HepG2 (cell line): ENCODE measurements around the gene MBTPS1. TPM values are rescaled to one million over a fixed set of nuclear protein-coding genes. Genes with fewer than 3 reads are reported as not detected.

Experiments
- ATAC-seq: fragments of 200-7000 bp; cut with Tn5 transposase; 3 replicates; pipeline ENCODE4 v1.9.1; 2020; ENCODE audit warnings: mild to moderate bottlenecking, moderate library complexity
- BruUV-seq: library from RNA; stranded (reverse); fragments of 400-500 nt; replicated peaks from 2 replicates; lab custom pipeline; 2021; lab: Mats Ljungman, UMichigan
- CTCF ChIA-PET: fragments of 300-600 bp; formaldehyde crosslinking; extraction: SDS; loops from one replicate; lab custom pipeline; 2021; ENCODE audit warnings: low total read pairs, inconsistent platforms, low intra/inter-chr PET ratio; lab: Yijun Ruan, JAX
- POLR2A ChIA-PET: fragments of 350-600 bp; sonication (Branson Sonifier 250); formaldehyde crosslinking; loops from one replicate; lab custom pipeline; 2020; ENCODE audit warnings: antibody characterized with exemption, inconsistent platforms; lab: Yijun Ruan, JAX
- DNase-seq: peaks from one replicate; pipeline ENCODE4 v3.0.0-alpha.2; 2015; ENCODE audit warnings: low spot score
- FAIRE-seq: peaks from 3 replicates; lab custom pipeline; 2011; peaks lifted over from hg19 to GRCh38; lab: Jason Lieb, UNC
- H2AFZ ChIP-seq: one replicate; pipeline ENCODE4 v1.6.1; 2011; ENCODE audit warnings: low read length, inconsistent platforms
- H3K27ac ChIP-seq: fragments of 300-600 bp; 3 replicates; pipeline ENCODE4 v1.8.0; 2011; ENCODE audit warnings: mixed run types, mild to moderate bottlenecking, mixed read lengths, low read length, inconsistent platforms; ENCODE audit not compliant: insufficient read depth; ENCODE audit errors: extremely low read length
- H3K27me3 ChIP-seq, 2 experiments: fragments of 200-600 bp in 1 of 2; 2 replicates in 1 of 2; 3 replicates in 1 of 2; pipeline versions ENCODE4 v1.6.0 to v1.8.0; 2011; ENCODE audit warnings: low read length in 2 of 2, mild to moderate bottlenecking in 2 of 2, moderate library complexity in 2 of 2, inconsistent platforms in 1 of 2; ENCODE audit not compliant: insufficient read depth in 2 of 2, control insufficient read depth in 1 of 2
- H3K36me3 ChIP-seq, 2 experiments: fragments of 200-600 bp in 1 of 2; replicated peaks in 1 of 2; 2 replicates in 1 of 2; 3 replicates in 1 of 2; pipeline versions ENCODE4 v1.5.1 to v1.8.0; 2011; ENCODE audit warnings: low read length in 2 of 2, inconsistent platforms in 1 of 2; ENCODE audit not compliant: insufficient read depth in 2 of 2, control insufficient read depth in 1 of 2
- H3K4me1 ChIP-seq: 2 replicates; pipeline ENCODE4 v1.5.1; 2012; ENCODE audit warnings: low read length, inconsistent platforms; ENCODE audit not compliant: insufficient read depth
- H3K4me2 ChIP-seq: 2 replicates; pipeline ENCODE4 v1.6.0; 2011; ENCODE audit warnings: low read depth, low read length, inconsistent platforms
- H3K4me3 ChIP-seq, 3 experiments: fragments of 200-600 bp in 1 of 3; sonication (generic), shearing (Covaris generic) in 1 of 3; replicated peaks in 1 of 3; 2 replicates each; pipeline ENCODE4 v1.5.1; 2011 to 2016; ENCODE audit warnings: low read length in 3 of 3, inconsistent platforms in 2 of 3, low read depth in 2 of 3, mild to moderate bottlenecking in 2 of 3, control low read depth in 1 of 3, mixed read lengths in 1 of 3; ENCODE audit not compliant: insufficient read depth in 1 of 3
- H3K79me2 ChIP-seq: one replicate; pipeline ENCODE4 v1.6.1; 2011; ENCODE audit warnings: low read length, inconsistent platforms; ENCODE audit not compliant: insufficient read depth
- H3K9ac ChIP-seq: 2 replicates; pipeline ENCODE4 v1.6.0; 2011; ENCODE audit warnings: mild to moderate bottlenecking, low read depth, low read length, inconsistent platforms; ENCODE audit not compliant: insufficient read depth
- H3K9me3 ChIP-seq: 2 replicates; pipeline ENCODE4 v1.5.1; 2012; ENCODE audit warnings: mild to moderate bottlenecking, low read length
- H4K20me1 ChIP-seq: 2 replicates; pipeline ENCODE4 v1.6.0; 2011; ENCODE audit warnings: inconsistent platforms, mild to moderate bottlenecking, low read length, moderate library complexity; ENCODE audit not compliant: insufficient read depth
- E2F1 ChIP-seq: sonication (generic); formaldehyde crosslinking; IDR thresholded peaks from 2 replicates; pipeline ENCODE4 v1.5.0; 2020; ENCODE audit warnings: missing genetic modification reagents
- RFXAP ChIP-seq: sonication (generic); formaldehyde crosslinking; IDR thresholded peaks from 2 replicates; pipeline ENCODE4 v1.4.0; 2020; ENCODE audit warnings: missing genetic modification reagents, borderline replicate concordance
- SALL2 ChIP-seq: sonication (generic); formaldehyde crosslinking; IDR thresholded peaks from 2 replicates; pipeline ENCODE4 v1.8.1; 2023; ENCODE audit warnings: mild to moderate bottlenecking, missing genetic modification reagents, inconsistent platforms
- TFE3 ChIP-seq: IDR thresholded peaks from 2 replicates; pipeline ENCODE4 v1.6.1; 2016
- ZBTB40 ChIP-seq, 2 experiments: fragments of 450-650 bp in 1 of 2; sonication (generic) in 1 of 2; formaldehyde crosslinking in 1 of 2; IDR thresholded peaks; 2 replicates each; pipeline versions ENCODE4 v1.6.1 to v1.8.0; 2016 to 2022; ENCODE audit warnings: antibody characterized with exemption in 1 of 2, mild to moderate bottlenecking in 1 of 2, missing genetic modification reagents in 1 of 2
- ZNF430 ChIP-seq: sonication (generic); formaldehyde crosslinking; IDR thresholded peaks from 2 replicates; pipeline ENCODE4 v1.9.0; 2021; ENCODE audit warnings: mild to moderate bottlenecking, missing genetic modification reagents
- ZNF660 ChIP-seq: sonication (generic); formaldehyde crosslinking; IDR thresholded peaks from 2 replicates; pipeline ENCODE4 v1.5.1; 2020; ENCODE audit warnings: mild to moderate bottlenecking, low read depth, missing genetic modification reagents, borderline replicate concordance
- ZNF879 ChIP-seq: sonication (generic); formaldehyde crosslinking; IDR thresholded peaks from 2 replicates; pipeline ENCODE4 v1.8.1; 2023; ENCODE audit warnings: missing genetic modification reagents
- WGBS: methylation state at CpG from one replicate; pipeline ENCODE4 v1.1.6; 2017; ENCODE audit warnings: low lambda C conversion rate; 5-methylcytosine and 5-hydroxymethylcytosine counted together
- in situ Hi-C: cut with HindIII; loops from 2 replicates; pipeline ENCODE4 v1.10.0; 2017; ENCODE audit warnings: low pct_unique_long_range_greater_than_20kb; ENCODE audit not compliant: extremely low pct_ligation_motif_present
- intact Hi-C: fragments of 100-400 bp; cut with micrococcal nuclease; formaldehyde crosslinking; loops from one replicate; pipeline ENCODE4 v1.10.0; 2022; ENCODE audit not compliant: unreplicated experiment
- polyA plus RNA-seq, 8 experiments: library from polyadenylated mRNA; depleted of rRNA in 3 of 8; stranded (reverse) in 7 of 8; unstranded in 1 of 8; fragments of >200 nt; fragmentation: Illumina TruSeq in 4 of 8; extraction: Trizol in 4 of 8; gene quantifications; 2 replicates each; pipeline versions ENCODE4 v1.2.1 to v1.2.3, GENCODE V29; 2011 to 2016; ENCODE audit warnings: low read depth in 4 of 8, missing spikeins in 1 of 8, mixed read lengths in 1 of 8; ENCODE audit not compliant: insufficient read depth in 1 of 8
- total RNA-seq, 5 experiments: library from RNA; depleted of rRNA; stranded (reverse); fragments of >200 nt; fragmentation: Illumina TruSeq; extraction: Trizol; gene quantifications; 2 replicates each; pipeline ENCODE4 v1.2.3, GENCODE V29; 2016; ENCODE audit warnings: low read depth in 1 of 5

The MBTPS1 gene
- total and polyA plus RNA-seq, 2 of the 13 experiments (the other 11 are each of a cell fraction or from before 2014, with no cell fraction given) = 56.7 to 91.3 TPM

GRCh38 chr16:84138500-84138823 is 21.7 kb upstream of the MBTPS1 start:
- DNase-seq (no peak), ATAC-seq (no peak), FAIRE-seq (no peak)
- peaks cover 64% of the 10 kb centered on the region for H3K79me2 ChIP-seq
- H3K9ac ChIP-seq = peak overlapping the region; percentile 91
- TSS peak; percentile 74 for BruUV-seq
- no peaks in the 10 kb centered on the region for H3K27me3 ChIP-seq
- peaks cover 3% of the 10 kb centered on the region; the same call in 1 of the 2 replicates for H4K20me1 ChIP-seq
- WGBS = 1% methylated on average over 2 of the region's 2 CpGs
- peaks cover 83% of the 10 kb centered on the region for H3K4me1 ChIP-seq
- ChIA-PET POLR2A (interaction anchor here (1.0 to 8.6 kb wide), 13 partner anchors 17 to 124 kb away, joined by 3 to 142 read pairs (median 5); partner anchors contain the start of genes MBTPS1 and TAF1C), CTCF (interaction anchor here (1.3 kb wide), 1 partner anchor 54 kb away, joined by 4 read pairs; no protein-coding TSS in a partner anchor)
- H2AFZ ChIP-seq = no peak overlapping the region
- no peaks in the 10 kb centered on the region for H3K9me3 ChIP-seq
- in situ Hi-C loops (no loop called here), intact Hi-C loops (no loop called here)
- H3K27ac ChIP-seq = peak overlapping the region; percentile 98
- H3K4me2 ChIP-seq = peak overlapping the region; percentile 93
- peak overlapping the region; percentile 57 to 68 (median 59) for H3K4me3 ChIP-seq
- H3K36me3 ChIP-seq = no peaks in the 10 kb centered on the region
- no peak for TF ChIP-seq E2F1 (CRISPR knock-in tag)
- TF ChIP-seq ZNF879 (CRISPR knock-in tag) = no peak
- TF ChIP-seq RFXAP (CRISPR knock-in tag) = no peak
- TF ChIP-seq ZNF430 (CRISPR knock-in tag) = no peak
- no peak for TF ChIP-seq ZNF660 (CRISPR knock-in tag)
- TF ChIP-seq SALL2 = no peak
- peak; percentile 56; the same call in 1 of the 2 replicates for TF ChIP-seq TFE3 (CRISPR knock-in tag)
- TF ChIP-seq ZBTB40 (IDR thresholded peaks at IDR 0.05) = no peak
- TF ChIP-seq ZBTB40 (CRISPR knock-in tag; IDR thresholded peaks at IDR 0.05) = no peak
